Ascending aorta (tissue), 2 donors: Measurements from ENCODE around the gene RSRC1. TPM values are rescaled to one million over a fixed set of nuclear protein-coding genes. Genes with fewer than 3 reads are reported as not detected.
"Not testable (repeated sequence)": the region's sequence is repeated elsewhere in the genome, so short reads cannot be mapped to it uniquely, and the experiment has no call there.

ENCODE experiments used
- DNase-seq, 2 donors: peaks; one replicate each; pipeline ENCODE4 v3.0.0-alpha.2; 2019; ENCODE audit warnings: low spot score in 2 of 2
- H3K27ac ChIP-seq, 2 donors: fragments of 200-600 bp; sonication (generic); one replicate each; pipeline ENCODE4 v1.5.1; 2016 to 2017; ENCODE audit warnings: mild to moderate bottlenecking in 1 of 2
- H3K27me3 ChIP-seq: fragments of 200-600 bp; sonication (generic); one replicate; pipeline ENCODE4 v1.5.1; 2017
- H3K36me3 ChIP-seq, 2 donors: fragments of 200-600 bp; sonication (generic); one replicate each; pipeline ENCODE4 v1.5.1; 2016
- H3K4me1 ChIP-seq, 2 donors: fragments of 200-600 bp; sonication (generic); one replicate each; pipeline ENCODE4 v1.5.1; 2016 to 2017; ENCODE audit warnings: mild to moderate bottlenecking in 1 of 2
- H3K4me3 ChIP-seq, 2 donors: fragments of 200-600 bp; sonication (generic); one replicate each; pipeline ENCODE4 v1.5.1; 2016 to 2017; ENCODE audit warnings: mild to moderate bottlenecking in 1 of 2
- H3K9me3 ChIP-seq, 2 donors: fragments of 200-600 bp; sonication (generic); one replicate each; pipeline ENCODE4 v1.5.1; 2016
- intact Hi-C: fragments of 100-400 bp; cut with DNase I; formaldehyde crosslinking; loops from one replicate; pipeline ENCODE4 v1.15.1; 2023
- total RNA-seq: library from RNA; depleted of rRNA; stranded (reverse); fragments of >200 nt; gene quantifications from one replicate; pipeline ENCODE4 v1.1.0, GENCODE V29; 2016
- TF ChIP-seq, protein P1 (sequence below), 3 experiments: fragments of 200-600 bp in 2 of 3; fragments of 450-650 bp in 1 of 3; sonication (generic) in 2 of 3; IDR thresholded peaks; one replicate each; pipeline ENCODE4 v1.5.1; 2016 to 2019; ENCODE audit warnings: antibody characterized with exemption in 3 of 3, mild to moderate bottlenecking in 1 of 3, moderate library complexity in 1 of 3

RSRC1 gene
- total RNA-seq, 1 donor from 2014 or later = 28.0 TPM

DNA sequence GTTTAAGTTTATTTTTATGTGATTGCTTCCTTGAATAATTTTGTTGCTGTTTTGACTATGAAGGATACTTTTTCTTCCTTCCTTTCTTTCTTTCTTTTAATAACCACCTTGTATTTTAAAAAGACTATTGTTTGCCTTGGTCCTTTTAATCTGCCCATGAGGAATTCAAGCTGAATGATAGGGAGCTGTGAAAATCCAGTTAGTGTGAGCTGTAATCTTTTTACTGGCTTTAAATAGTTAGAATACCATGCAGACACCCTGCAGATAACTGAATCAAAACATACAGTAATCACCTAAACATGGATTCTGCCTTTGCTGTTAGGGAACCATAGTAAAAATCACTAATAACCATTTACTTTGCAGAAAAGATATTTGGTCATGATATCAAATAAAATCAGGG lies 110.7 kb downstream of the RSRC1 start:
- H3K36me3 ChIP-seq = no peaks in the 10 kb centered on the region
- H3K4me1 ChIP-seq = no peaks in the 10 kb centered on the region
- no peaks in the 10 kb centered on the region for H3K9me3 ChIP-seq
- intact Hi-C loops = no loop called here
- TF ChIP-seq, protein P1, sequence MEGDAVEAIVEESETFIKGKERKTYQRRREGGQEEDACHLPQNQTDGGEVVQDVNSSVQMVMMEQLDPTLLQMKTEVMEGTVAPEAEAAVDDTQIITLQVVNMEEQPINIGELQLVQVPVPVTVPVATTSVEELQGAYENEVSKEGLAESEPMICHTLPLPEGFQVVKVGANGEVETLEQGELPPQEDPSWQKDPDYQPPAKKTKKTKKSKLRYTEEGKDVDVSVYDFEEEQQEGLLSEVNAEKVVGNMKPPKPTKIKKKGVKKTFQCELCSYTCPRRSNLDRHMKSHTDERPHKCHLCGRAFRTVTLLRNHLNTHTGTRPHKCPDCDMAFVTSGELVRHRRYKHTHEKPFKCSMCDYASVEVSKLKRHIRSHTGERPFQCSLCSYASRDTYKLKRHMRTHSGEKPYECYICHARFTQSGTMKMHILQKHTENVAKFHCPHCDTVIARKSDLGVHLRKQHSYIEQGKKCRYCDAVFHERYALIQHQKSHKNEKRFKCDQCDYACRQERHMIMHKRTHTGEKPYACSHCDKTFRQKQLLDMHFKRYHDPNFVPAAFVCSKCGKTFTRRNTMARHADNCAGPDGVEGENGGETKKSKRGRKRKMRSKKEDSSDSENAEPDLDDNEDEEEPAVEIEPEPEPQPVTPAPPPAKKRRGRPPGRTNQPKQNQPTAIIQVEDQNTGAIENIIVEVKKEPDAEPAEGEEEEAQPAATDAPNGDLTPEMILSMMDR (IDR thresholded peaks at IDR 0.05) = no peak
- DNase-seq = no peak
- H3K4me3 ChIP-seq = no peak overlapping the region
- no peaks in the 10 kb centered on the region for H3K27me3 ChIP-seq
- no peak overlapping the region for H3K27ac ChIP-seq

DNA sequence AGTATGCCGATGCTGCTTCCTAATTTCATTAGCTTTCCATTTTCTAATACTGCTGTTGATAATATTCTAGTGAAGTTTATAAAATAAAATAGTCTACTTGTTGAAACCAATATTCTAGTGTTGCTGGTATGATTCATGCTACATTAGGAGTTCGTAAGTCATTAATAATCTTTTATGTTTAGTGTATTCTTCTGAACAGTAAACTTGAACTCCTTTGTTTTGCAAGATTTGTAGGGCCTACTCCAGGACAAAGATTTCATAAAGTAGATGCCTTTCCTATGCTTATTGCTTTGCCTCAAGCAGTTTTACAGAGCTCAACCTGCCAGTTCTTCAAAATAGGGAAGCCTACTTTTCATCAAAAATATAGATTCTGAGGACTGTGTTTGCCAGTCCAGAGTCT lies 111.5 kb downstream of the RSRC1 start:
- Histone ChIP-seq H3K4me1 (no peaks in the 10 kb centered on the region), H3K27me3 (no peaks in the 10 kb centered on the region), H3K4me3 (no peak overlapping the region), H3K36me3 (no peaks in the 10 kb centered on the region), H3K27ac (no peak overlapping the region), H3K9me3 (no peaks in the 10 kb centered on the region)
- intact Hi-C loops = no loop called here
- TF ChIP-seq, protein P1 (IDR thresholded peaks at IDR 0.05) = no peak
- no peak for DNase-seq

DNA sequence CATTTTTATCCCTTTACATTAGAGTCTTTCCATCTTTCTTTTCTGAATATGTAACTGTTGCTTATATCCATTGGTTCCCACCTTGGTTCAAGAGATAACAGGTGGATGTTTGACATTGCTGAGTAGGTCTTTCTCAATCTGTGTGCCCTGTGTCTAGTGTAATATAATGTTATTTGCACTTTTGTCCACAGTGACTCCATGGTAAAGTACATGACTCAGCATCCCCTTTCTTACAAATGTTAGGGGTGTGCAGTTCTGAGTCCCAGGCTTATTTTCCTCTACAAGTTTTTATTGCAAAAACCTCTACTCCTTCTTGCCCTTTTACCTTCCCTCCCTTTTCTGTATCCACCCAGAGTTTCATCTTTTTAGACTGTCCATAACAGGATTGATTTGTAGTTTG lies 116.5 kb downstream of the RSRC1 start:
- H3K36me3 ChIP-seq = no peaks in the 10 kb centered on the region
- intact Hi-C loops = no loop called here
- H3K9me3 ChIP-seq = no peaks in the 10 kb centered on the region

DNA sequence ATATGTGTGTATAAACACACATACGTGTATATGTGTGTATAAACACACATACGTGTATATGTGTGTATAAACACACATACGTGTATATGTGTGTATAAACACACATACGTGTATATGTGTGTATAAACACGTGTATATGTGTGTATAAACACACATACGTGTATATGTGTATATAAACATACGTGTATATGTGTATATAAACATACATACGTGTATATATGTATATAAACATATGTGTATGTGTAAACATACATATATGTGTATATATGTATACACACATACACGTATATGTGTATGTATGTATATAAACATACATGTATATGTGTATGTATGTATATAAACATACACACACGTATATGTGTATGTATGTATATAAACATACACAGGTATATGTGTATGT lies 119.1 kb downstream of the RSRC1 start:
- H3K9me3 ChIP-seq, H3K4me3 ChIP-seq, H3K27ac ChIP-seq, intact Hi-C loops, H3K36me3 ChIP-seq, DNase-seq, H3K27me3 ChIP-seq, H3K4me1 ChIP-seq: not testable (repeated sequence)

More for the DNA sequence above, 116.5 kb downstream of the RSRC1 start:
- Histone ChIP-seq H3K27ac (no peak overlapping the region), H3K27me3 (no peaks in the 10 kb centered on the region), H3K4me1 (no peaks in the 10 kb centered on the region), H3K4me3 (no peak overlapping the region)
- TF ChIP-seq, protein P1 (IDR thresholded peaks at IDR 0.05) = no peak
- DNase-seq = no peak

DNA sequence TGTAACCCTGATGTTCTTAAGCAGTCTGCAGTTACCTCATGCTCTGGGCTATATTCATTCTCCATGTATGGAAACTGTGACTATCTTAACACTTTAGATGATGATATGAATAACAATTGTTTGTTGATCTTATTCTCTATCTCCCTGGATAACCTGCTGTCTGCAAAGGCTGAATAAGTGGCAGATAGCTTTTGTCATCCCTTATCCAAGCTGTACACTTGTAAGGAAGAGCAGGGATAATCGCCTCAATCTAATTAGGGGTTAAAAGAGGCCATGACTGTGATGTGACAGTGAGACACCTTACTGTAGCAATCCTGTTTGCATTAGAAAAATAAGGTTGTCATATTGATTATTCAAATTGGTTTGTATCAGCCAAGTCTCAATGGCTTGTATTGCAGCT lies 123.9 kb downstream of the RSRC1 start:
- Histone ChIP-seq H3K27me3 (no peaks in the 10 kb centered on the region), H3K9me3 (no peaks in the 10 kb centered on the region), H3K4me1 (no peaks in the 10 kb centered on the region), H3K4me3 (no peak overlapping the region), H3K36me3 (no peaks in the 10 kb centered on the region), H3K27ac (no peak overlapping the region)
- intact Hi-C loops = no loop called here
- DNase-seq = no peak
- TF ChIP-seq, protein P1 (IDR thresholded peaks at IDR 0.05) = no peak

DNA sequence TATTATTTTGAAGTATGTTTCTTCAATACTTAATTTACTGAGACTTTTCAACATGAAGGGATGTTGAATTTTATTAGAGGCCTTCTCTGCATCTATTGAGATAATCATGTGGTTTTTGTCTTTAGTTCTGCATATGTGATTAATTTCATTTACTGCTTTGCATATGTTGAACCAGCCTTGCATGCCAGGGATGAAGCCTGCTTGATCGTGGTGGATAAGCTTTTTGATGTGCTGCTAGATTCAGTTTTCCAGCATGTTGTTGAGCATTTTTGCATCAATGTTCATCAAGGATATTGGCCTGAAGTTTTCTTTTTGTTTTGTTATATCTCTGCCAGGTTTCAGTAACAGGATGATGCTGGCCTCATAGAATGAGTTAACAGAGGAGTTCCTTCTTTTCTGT lies 134.4 kb downstream of the RSRC1 start:
- DNase-seq = no peak
- peaks cover 5 to 22% of the 10 kb centered on the region in 2 donors for H3K9me3 ChIP-seq
- H3K27ac ChIP-seq = no peak overlapping the region
- H3K4me3 ChIP-seq = no peak overlapping the region
- H3K36me3 ChIP-seq = no peaks in the 10 kb centered on the region
- no peaks in the 10 kb centered on the region for H3K27me3 ChIP-seq
- TF ChIP-seq, protein P1 (IDR thresholded peaks at IDR 0.05) = no peak
- intact Hi-C loops = no loop called here
- H3K4me1 ChIP-seq = no peaks in the 10 kb centered on the region
